NCI-H345 treated with DMSO at 0.1 percent for 48 hours (cell line): ENCODE data around the gene ASIC2.
A peak's percentile ranks its signal among the peaks of the same experiment; 100 is the strongest.

Experiments
- DNase-seq: peaks from one replicate; lab custom pipeline; 2025; ENCODE audit not compliant: unreplicated experiment; lab: John Stamatoyannopoulos, UW

ASIC2 gene

GRCh38 chr17:33292981-33293867 is at the start of gene ASIC2:
Gene ASIC2 (minus strand): TSS chr17:33293295.
- peak; percentile 49 for DNase-seq

- no peak for DNase-seq
These were observed 48.9 kb upstream of the ASIC2 start for GRCh38 chr17:33342025-33342424.

GRCh38 chr17:33338242-33338641 is 45.1 kb upstream of the ASIC2 start:
- no peak for DNase-seq

GRCh38 chr17:33335491-33336173 is 42.5 kb upstream of the ASIC2 start:
- DNase-seq, result no peak

- DNase-seq, result no peak
These were observed 41.6 kb upstream of the ASIC2 start for GRCh38 chr17:33334703-33335102.

GRCh38 chr17:33330877-33331276 is 37.8 kb upstream of the ASIC2 start:
- DNase-seq, result no peak

GRCh38 chr17:33328129-33328528 is 35.0 kb upstream of the ASIC2 start:
- DNase-seq, result no peak

GRCh38 chr17:33324736-33325135 is 31.6 kb upstream of the ASIC2 start:
- DNase-seq, result no peak

GRCh38 chr17:33322063-33322462 is 29.0 kb upstream of the ASIC2 start:
- no peak for DNase-seq

GRCh38 chr17:33318241-33318640 is 25.1 kb upstream of the ASIC2 start:
- peak; percentile 47 for DNase-seq

GRCh38 chr17:33316746-33317145 is 23.7 kb upstream of the ASIC2 start:
- no peak for DNase-seq

GRCh38 chr17:33310296-33310695 is 17.2 kb upstream of the ASIC2 start:
- DNase-seq, result no peak

GRCh38 chr17:33303254-33303653 is 10.2 kb upstream of the ASIC2 start:
- DNase-seq, result no peak

- no peak for DNase-seq
These were observed 9.3 kb upstream of the ASIC2 start for GRCh38 chr17:33302394-33302793.

GRCh38 chr17:33300241-33300640 is 7.1 kb upstream of the ASIC2 start:
- no peak for DNase-seq

GRCh38 chr17:33299115-33299514 is 6.0 kb upstream of the ASIC2 start:
- no peak for DNase-seq

- DNase-seq, result no peak
These were observed 4.5 kb upstream of the ASIC2 start for GRCh38 chr17:33297643-33298042.

- no peak for DNase-seq
These were observed 1.9 kb upstream of the ASIC2 start for GRCh38 chr17:33294994-33295393.

GRCh38 chr17:33292201-33292980 is 704 bp downstream of the ASIC2 start:
- peak; percentile 18 for DNase-seq

GRCh38 chr17:33291248-33292200 is 1.6 kb downstream of the ASIC2 start:
- DNase-seq, result peak; percentile 41
